Measurements from ENCODE around the gene NOL11.
A peak's percentile ranks its signal among the peaks of the same experiment; 100 is the strongest.
"Not testable (repeated sequence)": the region's sequence is repeated elsewhere in the genome, so short reads cannot be mapped to it uniquely, and the experiment has no call there.

NOL11 gene

DNA sequence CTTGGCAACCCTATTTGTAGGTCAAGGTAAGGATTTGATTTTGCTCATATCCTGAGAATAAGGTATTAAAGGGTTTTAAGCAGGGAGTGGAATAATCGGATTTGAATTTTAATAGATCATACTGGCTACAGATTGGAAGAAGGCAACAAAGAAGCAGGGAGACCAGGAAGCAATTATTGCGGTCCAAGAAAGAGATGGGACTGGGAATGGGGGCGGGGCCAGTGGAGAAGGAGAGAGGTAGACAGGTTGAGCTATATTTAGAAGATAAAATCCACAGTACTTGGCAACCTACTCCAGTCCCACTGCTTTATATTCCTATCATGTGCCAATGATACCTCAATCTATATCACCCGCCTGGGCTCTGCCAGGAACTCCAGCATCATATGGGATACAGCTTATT is 5.8 kb upstream of the NOL11 start:
- DNase-seq = no peak

DNA sequence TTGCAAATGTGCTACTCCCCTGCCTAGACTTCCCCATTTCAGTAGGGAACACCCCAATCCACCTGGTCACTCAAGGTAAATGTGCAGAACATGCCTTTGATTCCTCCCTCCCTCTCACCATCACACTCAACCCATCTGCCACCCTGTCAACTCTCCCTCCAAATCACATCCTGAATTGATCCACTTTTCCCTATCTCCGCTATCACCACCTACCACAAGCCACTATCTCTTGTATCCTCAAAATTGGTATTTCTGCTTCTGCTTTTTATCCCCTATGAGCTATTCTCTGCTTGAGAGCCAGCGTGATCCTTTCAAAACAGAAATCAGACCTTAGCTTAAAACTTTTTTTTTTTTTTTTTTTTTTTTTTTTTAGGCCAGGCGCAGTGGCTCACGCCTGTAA is 5.4 kb upstream of the NOL11 start:
- no peak for DNase-seq

DNA sequence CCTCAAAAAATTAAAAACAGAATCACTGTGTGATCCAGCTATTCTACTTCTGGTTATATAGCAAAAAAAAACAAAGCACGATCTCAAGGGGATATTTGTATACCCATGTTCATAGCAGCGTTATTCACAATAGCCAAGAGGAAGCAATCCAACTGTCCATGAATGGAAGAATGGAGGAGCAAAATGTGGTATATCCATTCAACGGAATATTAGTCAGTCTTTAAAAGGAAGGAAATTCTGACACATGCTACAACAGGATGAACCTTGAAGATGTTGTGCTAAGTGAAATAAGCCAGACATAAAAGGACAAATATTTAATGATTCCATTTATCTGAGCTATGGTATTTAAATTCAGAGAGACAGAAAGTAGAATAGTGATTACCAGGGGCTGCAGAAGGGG is 4.6 kb upstream of the NOL11 start:
- no peak for DNase-seq

DNA sequence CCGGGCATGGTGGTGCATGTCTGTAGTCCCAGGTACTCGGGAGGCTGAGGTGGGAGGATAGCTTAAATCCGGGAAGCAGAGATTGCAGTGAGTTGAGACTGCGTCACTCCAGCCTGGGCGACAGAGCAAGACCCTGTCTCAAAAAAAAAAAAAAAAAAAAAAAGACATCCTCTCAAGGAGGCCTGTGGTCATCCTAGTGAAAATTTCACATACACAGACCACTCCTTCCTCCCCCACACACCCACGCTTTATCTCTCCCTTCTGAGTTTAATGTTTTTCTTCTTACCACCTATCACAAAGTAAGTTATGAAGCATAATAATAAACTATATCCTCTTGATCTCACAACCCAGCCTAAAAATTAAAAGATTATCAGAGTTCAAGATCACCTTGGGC is 1.3 kb upstream of the NOL11 start:
- no peak for DNase-seq

DNA sequence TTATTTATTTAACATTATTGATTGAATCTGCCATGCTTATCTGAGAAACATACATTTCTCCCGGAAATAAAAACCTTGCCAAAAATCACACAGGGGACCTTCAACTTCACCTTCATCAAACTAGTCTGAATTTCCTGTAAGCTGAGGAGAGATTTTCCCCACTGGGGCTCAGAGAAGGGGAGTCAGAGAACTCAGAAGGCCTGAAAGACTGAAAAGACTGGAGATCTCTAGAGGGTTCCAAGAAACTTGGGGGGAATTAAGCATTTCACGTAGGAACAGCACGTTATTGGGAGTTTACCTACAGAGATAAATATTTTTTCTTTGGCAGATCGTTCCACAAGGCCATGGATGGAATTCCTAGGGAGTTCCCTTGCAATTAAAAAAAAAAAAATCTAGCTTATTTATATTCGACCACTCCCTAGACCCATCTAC is 528 bp upstream of the NOL11 start:
- peak in 1 of 2 experiments; percentile 29 for DNase-seq

DNA sequence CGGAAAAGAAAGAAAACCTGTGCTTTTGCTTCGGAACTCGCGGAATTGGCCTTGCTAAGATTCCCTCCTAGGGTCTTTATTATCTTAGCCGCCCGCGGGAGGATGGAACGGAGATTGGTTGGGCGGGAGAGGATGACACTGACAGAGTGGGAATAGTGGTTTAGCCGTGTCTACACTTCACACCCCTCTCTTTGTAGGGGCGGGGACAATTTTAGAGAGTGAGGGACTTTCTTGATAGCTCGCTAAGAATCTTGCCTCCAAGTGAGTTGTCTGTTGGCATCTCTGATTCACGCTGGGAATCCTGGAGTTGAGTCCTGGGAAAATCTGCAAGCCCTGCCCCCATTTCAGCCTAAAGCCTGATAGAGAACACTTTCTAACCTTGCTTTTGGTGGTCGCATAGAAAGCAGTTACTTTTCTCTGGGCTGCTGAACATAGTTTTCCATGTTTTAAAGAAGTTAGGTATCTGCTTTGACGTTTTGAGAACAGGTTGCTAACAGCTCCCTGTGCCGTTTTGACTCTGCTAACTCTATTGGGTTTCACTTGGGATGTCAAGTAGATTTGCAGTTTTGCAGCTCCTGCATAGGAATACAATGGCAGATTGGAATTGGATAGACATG is 697 bp downstream of the NOL11 start:
- DNase-seq = peak in 1 of 2 experiments; percentile 63

DNA sequence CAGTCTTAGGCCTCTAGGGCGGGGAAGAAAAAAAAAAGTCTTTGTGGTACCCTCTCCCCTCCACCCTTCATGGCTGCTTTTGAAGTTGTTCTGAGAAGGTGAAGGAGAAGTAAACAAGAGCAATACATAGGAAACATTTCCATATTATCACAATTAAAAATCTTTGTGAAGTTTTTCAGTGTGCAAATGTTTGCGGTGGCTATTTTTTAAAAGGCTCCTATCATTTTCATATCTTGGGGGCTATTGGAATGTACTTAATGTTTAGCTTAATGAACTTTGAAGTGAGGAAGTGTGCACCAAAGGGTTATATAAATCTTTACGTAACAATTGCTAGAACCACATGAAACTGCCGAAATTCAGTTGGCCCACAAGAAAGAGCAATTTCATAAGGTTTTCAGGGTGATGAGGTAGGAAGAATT is 7.6 kb downstream of the NOL11 start:
- DNase-seq = no peak

DNA sequence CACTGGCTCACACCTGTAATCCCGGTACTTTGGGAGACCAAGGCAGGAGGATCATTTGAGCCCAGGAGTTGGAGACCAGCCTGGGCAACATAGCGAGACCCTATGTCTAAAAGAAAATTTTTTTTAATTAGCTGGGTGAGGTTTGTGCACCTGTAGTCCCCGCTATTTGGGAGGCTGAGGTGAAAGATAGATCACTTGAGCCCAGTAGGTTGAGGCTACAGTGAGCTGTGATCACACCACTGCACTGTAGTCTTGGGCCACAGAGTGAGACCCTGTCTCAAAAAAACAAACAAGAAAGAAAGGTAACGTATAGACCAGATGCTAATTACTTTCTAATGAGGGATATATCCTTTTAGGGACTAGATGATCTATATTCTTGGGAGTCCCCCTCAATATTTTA is 8.1 kb downstream of the NOL11 start:
- no peak for DNase-seq

DNA sequence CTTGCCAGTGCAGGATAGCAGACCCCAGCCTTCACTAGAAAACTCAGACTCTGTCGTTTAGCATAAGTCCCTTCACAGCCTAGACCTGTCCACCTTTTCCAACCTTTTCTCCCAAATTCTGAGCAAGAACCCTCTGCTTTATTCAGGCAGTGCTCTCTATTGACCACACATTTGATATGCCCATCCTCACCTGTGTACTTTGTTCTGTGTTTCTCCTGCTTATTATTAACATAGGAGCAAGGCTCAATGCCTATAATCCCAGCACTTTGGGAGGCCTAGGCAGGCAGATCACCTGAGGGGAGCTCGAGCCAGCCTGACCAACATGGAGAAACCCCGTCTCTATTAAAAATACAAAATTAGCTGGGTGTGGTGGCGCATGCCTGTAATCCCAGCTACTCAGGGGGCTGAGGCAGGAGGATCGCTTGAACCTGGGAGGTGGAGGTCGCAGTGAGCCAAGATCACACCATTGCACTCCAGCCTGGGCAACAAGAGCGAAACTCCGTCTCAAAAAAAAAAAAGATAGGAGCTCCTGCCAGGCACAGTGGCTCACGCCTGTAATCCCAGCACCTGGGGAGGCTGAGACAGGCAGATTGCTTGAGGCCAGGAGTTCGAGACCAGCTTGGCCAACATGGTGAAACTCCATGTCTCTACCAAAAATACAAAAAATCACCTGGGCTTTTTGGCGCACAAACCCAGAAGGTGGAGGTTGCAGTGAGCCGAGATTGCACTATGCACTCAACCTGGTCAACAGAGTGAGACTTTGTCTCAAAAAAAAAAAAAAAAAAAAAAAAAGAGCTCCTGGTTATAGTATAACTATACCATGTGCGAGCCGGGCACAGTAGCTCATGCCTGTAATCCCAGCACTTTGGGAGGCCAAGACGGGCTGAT is 9.7 kb downstream of the NOL11 start:
- DNase-seq = not testable (repeated sequence)

DNA sequence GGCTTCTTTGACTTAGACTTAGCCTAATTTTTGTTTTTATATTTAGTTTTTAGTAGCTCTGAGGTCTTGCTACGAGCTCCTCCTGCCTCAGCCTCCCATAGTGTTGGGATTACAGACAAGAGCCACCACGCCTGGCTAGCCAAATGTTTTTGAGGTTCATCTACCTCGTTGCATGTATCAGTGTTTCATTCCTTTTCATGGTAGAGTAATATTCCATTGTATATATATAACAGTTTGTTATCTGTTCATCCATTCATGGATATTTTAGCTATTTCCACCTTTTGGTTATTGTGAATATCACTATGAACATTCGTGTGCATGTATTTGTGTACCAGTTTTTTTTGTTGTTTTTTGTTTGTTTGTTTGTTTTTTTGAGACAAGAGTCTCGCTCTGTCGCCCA is 12.2 kb downstream of the NOL11 start:
- DNase-seq = no peak

DNA sequence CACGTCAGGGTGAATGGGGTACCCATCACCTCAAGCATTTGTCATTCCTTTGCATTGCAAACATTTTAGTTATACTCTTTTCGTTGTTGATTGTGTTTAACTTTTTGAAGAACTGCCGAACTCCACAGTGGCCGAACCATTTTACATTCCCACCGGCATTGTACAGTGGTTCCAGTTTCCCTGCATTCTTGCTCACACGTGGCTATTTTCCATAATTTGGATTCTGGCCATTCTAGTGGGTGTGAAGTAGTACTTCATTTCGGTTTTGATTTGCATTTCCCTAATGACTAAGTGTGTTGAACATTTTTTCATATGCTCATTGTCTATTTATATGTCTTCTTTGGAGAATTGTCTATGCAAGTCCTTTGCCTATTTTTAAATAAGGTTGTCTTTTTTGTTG is 13.0 kb downstream of the NOL11 start:
- no peak for DNase-seq

DNA sequence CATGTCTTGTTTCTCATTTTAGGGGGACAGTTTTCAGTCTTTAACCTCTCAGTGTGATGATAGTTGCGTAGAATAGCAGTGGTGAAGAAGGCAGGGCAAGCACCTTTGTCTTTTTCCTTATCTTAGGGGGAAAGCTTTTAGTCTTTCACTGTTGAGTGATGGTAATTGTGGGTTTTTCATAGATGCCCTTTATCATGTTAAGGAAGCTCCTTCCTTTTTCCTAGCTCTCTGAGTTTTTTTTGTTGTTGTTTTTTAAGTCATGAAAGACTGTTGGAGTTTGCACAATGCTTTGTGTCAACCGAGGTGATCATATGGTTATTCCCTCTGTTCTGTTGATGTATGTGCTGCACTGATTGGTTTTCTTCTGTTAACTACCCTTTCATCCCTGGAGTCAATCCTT is 15.7 kb downstream of the NOL11 start:
- DNase-seq = no peak

DNA sequence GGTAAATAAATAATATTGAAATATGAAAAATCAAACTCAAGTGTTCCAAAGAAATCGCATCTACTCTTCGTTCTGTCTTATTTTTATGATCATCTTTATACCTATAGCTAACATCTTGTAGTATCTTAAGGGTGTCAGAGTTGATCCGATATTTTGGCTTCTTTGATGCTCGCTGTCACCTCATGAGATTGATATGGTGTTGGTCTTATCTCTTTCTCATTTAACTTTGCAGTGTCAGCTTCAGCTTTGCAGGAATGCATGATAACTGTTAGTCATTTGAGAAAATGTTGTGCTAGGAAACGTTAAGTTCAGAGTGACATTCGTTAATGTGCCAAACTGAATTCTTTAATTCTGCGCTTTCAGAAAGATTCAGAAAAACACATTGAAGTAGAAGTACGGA is 19.4 kb downstream of the NOL11 start:
- no peak for DNase-seq

DNA sequence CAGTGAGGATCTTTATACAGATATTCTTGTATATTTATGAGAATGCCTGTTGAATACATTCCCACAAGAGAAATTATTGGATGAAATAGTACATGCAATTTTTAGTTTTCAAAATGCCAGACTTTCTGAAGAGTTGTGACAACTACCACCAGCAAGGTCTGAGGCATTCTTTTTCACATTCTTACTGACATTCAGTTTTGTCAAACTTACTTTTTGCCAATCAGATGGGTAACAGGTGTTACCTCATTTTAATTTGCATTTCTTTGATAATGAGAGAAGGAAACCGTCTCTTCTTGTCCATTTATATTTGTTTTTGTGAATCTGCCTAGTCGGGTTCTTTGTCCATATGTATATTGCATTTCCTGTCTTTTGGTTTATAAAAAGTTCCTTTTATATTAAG is 24.3 kb downstream of the NOL11 start:
- no peak for DNase-seq

DNA sequence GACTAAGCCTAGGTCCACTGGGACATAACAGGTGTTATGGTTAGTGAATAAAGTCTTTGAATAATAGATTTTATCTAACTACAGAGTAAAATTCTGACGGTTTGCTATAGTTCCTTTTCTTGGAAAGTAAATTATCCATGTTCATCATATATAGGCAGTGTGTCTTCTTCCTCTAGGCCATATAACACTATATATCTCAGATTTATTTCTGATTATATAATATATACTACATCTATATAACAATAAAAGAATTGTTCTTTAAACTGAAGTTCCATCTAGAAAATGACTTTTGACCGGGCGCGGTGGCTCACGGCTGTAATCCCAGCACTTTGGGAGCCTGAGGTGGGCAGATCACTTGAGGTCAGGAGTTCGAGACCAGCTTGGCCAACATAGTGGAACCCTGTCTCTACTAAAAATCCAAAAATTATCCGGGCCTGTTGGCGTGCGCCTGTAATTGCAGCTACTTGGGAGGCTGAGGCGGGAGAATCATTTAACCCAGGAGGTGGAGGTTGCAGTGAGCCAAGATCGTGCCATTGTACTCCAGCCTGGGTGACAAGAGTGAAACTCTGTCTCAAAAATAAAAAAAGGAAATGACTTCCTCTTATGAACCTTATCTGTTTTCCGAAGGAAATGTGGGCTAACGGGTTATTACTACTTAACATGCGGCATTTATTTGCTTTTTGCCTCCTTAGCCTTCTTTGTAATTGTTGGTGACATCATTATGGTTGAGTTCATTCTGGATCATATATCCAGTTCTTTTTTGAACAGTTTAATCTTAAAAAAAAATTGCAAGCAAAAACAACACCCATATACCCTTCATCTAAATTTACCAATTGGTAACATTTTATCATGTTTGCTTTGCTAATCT is 29.2 kb downstream of the NOL11 start:
- DNase-seq = no peak

DNA sequence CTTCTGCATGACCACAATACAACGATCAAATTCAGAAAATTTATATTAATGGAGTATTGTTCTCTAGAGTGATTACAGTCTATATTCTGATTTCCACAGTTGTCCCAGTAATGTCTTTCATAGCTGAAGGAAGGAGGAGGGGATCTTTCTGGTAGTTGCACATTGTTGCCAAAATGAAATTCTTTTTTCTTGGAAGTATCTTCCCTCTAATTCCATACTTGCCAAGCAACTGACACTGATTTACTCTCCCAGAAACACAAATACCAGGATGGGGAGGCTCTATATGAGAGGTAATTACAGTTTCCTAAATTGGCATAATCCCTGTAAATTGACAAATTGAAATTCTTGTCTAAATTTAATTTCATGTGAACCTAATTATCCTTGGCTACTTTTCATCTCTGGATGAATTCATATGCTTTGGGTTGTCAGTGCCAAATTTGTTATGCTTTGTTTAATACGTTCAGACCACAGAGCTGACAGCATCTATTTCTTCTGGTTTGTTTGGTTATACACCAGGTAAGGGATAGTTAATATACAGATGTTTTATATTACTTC is 30.0 kb downstream of the NOL11 start:
- no peak for DNase-seq

DNA sequence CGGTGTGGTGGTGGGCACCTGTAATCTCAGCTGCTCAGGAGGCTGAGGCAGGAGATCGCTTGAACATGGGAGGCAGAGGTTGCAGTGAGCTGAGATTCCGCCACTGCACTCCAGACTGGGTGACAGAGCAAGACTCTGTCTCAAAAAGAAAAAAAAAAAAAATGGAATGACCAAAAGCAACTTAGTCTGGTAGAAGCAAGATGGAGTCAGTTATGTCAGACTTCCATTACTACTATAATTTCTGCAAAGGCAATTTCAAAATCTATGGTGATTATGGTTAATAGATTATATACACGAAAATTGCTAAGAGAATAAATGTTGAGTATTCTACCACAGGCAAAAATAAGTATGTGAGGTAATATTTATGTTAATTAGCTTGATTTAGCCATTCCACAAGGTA is 32.3 kb downstream of the NOL11 start:
- DNase-seq = no peak

DNA sequence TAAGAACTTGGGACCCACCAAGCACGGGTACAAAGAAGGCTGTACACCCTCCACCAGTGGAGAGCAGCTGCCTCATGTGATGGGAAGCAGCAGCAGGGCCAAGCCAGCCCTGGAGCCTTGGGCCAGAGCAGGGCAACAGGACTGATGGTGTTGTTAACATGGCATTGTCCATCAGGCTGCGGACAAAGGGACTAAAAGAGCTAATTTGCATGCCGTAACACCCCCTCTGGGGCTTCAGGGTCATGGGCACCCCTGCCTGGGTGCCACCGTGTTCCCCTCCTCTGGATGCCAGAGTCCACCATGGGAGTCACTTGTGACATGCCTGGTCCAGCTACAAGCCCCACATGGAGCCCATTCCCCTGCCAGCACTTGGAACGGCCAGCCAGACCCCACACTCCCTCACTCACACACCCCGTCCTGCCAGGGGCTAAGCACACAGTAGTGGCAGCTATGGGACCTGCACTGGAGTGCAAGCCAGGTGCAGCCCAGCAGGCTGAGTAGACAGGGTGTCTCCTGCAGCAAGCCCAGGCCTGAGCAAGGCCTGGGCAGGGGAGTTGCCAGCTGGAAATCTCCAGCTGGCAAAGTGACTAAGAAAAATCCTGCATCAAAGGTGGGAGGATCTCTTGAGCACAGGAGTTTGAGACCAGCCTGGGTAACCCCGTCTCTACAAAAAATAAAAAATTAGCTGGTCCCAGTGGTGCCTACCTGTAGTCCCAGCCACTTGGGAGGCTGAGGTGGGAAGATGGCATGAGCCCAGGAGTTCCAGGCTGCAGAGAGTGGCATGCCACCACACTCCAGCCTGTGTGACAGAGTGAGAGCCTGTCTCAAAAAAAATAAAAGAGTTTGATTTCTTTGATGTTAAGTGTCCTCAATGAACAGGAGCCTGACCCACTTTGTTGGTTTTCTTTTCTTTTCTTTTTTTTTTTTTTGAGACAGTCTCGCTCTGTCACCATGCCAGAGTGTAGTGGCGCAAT is 33.7 kb downstream of the NOL11 start:
- DNase-seq = no peak

DNA sequence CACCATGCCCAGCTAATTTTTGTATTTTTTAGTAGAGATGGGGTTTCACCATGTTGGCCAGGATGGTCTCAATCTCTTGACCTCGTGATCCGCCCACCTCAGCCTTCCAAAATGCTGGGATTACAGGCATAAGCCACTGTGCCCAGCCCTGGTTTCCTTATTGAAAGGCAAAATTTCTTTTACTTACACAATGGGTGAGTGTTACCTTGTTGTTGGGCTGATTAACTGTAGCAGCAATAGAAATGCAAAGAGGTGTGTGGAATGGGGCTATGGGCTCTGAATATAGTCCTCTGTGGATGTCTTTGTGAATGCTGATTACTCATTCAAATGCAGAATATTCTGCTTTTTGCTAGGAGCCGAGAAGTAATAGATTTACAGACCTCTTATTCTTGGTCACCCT is 34.4 kb downstream of the NOL11 start:
- DNase-seq = not testable (repeated sequence)

DNA sequence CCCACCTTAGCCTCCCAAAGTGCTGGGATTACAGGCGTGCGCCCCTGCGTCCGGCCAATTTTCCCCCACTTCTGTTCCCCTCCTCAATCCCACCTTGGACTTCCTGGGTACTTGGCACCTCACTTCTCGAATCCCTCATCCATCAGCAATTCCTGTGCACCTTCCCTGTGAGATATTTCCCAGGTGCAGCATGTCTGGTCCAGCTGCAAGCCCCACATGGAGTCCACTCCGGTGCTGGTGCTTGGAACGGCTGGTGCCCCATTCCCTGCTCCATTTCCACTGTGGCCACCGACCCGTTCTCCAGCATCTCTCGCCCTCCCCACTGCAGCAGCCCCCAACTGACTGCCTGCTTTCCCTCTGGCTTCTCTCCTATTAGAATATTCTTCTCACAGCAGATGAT is 35.3 kb downstream of the NOL11 start:
- DNase-seq = no peak

DNA sequence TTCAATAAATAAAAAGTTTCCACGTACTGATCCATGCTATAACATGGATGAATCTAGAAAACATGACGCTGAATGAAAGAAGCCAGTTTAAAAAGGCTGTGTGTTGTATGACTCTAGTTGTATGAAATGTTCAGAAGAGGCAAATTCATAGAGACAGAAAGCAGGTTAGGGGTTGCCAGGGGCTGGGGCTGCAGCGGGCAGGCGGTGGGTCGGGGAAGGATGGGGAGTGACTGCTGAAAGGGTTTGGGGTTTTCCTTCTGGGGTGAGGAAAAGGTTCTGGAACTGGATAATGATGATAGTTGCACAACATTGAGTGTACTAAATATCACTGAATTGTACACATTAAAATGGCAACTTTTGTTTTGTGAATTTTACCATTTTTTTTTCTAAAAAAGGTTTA is 36.3 kb downstream of the NOL11 start:
- DNase-seq = no peak

DNA sequence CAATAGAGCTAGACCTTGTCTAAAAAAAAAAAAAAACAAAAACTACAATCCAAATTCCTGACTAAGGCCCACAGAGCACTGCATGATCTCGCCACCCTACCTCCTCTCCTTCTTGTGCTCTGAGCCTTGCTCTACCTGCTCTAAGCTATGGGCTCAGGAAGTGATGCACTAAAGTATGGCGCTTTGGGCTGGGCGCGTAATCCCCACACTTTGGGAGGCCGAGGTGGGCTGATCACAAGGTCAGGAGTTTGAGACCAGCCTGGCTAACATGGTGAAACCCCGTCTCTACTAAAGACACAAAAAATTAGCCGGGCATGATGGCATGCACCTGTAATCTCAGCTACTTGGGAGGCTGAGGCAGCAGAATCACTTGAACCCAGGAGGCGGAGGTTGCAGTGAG is 37.0 kb downstream of the NOL11 start:
- DNase-seq = not testable (repeated sequence)

Data from activated T-cell treated with anti-CD3 and anti-CD28 coated beads, Interleukin-2, amount 50 U/mL, for 48 hours (primary cell).